HG02759 (cell line): ENCODE data around the gene HBD.

Experiments used
- ATAC-seq: cut with Tn5 transposase; IDR thresholded peaks from one replicate; pipeline ENCODE4 v1.9.1; 2021; ENCODE audit warnings: mild to moderate bottlenecking, moderate library complexity; ENCODE audit not compliant: unreplicated experiment

Gene HBD

GRCh38 chr11:5235364-5236095 is 1.2 kb upstream of the HBD start:
- no peak for ATAC-seq

DNA sequence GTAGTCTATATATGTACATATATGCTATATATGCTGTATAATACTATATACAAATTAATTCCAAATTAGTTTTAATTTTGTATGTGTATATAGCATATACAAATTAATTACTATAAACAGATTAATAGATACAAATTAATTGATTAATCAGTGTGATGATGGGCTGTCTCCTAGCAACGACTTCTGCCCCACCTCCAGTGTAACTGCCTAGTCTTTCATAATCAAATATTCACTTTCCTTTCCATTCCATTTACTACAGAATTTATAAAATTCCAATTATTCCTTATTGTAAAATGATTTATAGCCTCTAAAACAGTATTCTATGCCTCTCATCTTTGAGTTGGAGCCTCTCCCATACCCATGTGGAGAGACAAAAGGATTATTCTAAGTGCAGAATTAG is 976 bp downstream of the HBD start:
- no peak for ATAC-seq

GRCh38 chr11:5232821-5233220 is 1.5 kb downstream of the HBD start:
- no peak for ATAC-seq

GRCh38 chr11:5232176-5232575 is 2.1 kb downstream of the HBD start:
- ATAC-seq: no peak

DNA sequence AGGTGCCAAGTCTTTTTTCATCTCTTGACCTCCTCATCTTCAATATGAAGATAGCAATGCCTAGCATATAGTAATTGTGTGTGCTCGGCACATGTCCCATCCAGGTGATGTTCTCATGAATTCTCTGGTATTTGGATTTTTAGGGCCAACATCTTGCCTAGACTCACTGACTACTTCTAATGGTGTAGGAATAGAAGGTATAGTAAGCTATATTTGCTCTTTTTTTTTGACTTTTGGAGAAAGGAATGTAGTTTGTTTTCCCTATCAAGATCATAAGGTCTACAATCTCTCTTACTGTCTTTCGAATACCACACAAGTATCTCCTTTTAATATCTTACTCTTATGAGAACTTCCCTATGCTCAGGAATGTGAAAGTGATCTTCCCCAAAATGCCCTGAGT is 3.2 kb downstream of the HBD start:
- ATAC-seq: no peak

DNA sequence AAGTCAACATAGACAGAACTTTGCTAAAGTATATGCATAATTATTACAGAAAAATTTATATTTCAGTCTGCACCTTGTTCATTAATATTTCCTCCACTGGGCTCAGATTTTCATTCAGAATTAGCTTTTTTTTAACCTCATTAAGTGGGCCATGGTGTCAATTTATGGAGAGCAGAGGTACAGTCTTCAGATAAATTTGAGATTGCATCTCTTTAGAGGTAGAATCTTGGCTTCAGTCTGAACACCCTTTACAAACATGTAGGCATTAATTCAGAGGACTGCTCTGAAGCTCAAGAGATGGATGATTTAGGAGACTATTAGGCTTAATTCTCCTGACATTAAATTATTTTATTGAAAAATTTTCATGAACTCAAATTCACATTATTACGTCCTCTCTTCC is 4.0 kb downstream of the HBD start:
- no peak for ATAC-seq

- ATAC-seq: no peak
These were observed 4.5 kb downstream of the HBD start for GRCh38 chr11:5229796-5230195.

- ATAC-seq: no peak
These were observed 4.9 kb downstream of the HBD start for GRCh38 chr11:5229356-5229755.

DNA sequence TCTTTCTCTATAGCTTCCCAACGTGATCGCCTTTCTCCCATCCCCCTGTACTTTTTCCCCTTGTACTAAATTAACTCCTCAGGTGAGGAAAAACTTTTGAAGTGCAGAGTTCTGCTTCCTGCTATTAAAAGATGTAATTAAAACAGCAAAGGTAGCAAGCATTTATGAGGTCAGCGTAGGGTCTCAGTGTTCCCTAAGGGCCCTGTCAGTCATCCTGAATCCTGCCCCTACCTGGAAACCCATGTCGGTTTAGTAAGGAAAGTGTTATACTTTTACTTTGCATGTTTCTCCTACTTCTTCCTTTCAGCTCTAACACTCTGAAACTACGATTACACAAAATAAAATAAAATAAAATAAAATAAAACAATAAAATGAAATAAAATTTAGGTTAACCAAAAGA is 6.2 kb downstream of the HBD start:
- ATAC-seq: no peak

GRCh38 chr11:5227681-5228080 is 6.6 kb downstream of the HBD start:
- ATAC-seq: no peak

- no peak for ATAC-seq
These were observed 7.5 kb downstream of the HBD start, which contains the start of gene HBB for GRCh38 chr11:5226732-5227310. Gene HBB, minus strand, starts transcription at chr11:5227071. Its CDS starts 50 bp downstream, at chr11:5227021.

GRCh38 chr11:5225480-5225871 is 8.8 kb downstream of the HBD start:
- ATAC-seq: no peak

DNA sequence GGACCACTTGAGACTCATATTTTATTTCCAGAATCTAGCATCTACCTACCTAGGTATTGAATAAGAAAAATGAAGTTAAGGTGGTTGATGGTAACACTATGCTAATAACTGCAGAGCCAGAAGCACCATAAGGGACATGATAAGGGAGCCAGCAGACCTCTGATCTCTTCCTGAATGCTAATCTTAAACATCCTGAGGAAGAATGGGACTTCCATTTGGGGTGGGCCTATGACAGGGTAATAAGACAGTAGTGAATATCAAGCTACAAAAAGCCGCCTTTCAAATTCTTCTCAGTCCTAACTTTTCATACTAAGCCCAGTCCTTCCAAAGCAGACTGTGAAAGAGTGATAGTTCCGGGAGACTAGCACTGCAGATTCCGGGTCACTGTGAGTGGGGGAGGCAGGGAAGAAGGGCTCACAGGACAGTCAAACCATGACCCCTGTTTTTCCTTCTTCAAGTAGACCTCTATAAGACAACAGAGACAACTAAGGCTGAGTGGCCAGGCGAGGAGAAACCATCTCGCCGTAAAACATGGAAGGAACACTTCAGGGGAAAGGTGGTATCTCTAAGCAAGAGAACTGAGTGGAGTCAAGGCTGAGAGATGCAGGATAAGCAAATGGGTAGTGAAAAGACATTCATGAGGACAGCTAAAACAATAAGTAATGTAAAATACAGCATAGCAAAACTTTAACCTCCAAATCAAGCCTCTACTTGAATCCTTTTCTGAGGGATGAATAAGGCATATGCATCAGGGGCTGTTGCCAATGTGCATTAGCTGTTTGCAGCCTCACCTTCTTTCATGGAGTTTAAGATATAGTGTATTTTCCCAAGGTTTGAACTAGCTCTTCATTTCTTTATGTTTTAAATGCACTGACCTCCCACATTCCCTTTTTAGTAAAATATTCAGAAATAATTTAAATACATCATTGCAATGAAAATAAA is 9.5 kb downstream of the HBD start:
- no peak for ATAC-seq

- ATAC-seq: no peak
These were observed 10.6 kb downstream of the HBD start for GRCh38 chr11:5223686-5224085.

GRCh38 chr11:5223146-5223545 is 11.1 kb downstream of the HBD start:
- no peak for ATAC-seq

DNA sequence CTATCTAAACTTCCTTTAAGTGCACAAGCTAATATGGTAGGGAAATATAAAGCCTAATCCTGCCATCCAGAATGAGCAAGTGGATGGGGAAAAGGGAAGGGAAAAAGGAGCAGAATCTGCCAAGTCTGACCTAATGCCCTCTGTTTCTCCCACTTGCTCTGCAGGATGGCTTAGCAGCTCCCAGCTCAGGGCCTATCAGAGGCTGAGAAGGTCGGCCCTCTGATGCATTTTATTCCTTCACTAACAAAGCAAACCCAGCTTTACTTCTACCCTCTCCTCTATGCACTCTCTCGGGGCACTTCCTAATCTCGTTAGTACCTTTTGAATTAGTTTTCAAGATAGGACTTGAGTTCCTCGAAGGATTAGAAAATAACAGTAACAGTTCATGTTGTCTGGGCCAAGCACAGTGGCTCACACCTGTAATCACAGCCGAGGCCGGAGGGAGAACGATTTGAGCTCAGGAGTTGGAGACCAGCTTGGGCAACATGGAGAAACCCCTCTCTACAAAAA is 23.9 kb downstream of the HBD start:
- no peak for ATAC-seq

DNA sequence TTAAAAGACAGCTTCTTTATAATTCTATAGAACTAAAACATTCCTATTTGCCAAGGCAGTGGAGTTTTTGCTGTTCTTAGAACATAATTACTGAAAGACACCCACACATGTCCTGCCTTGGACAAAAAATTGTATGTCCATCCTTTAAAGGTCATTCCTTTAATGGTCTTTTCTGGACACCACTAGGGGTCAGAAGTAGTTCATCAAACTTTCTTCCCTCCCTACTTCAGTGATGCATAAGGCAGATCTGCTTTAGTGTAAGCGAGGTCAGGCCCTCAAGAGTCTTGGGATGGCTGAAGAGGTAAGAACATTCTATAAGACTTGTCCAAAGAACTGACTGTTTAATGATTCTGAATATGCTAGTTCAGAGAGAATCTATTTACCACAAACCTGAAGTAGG is 29.5 kb downstream of the HBD start:
- ATAC-seq: no peak

DNA sequence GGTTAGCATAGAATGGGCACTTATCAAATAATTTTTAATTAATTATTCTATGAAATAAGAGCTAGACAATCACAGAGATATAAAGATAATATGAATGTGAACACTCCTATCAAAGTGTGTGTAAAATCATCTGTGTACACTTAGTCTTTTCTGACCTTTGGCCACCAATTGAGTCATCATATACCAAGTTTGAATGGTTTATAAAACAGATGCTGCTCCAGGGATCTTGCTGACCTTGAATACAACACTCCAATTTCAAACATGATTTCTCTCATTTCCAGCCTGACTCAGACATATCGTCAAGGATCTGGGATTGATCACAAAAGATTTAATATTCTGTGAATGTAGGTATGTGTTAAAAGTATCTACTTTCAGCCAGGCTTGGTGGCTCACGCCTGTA is 30.9 kb downstream of the HBD start:
- no peak for ATAC-seq

GRCh38 chr11:5200582-5200981 is 33.7 kb downstream of the HBD start, which contains the start of gene OR51V1:
Gene OR51V1, minus strand, starts transcription at chr11:5200682. Its CDS starts 0 bp downstream, at chr11:5200682.
- no peak for ATAC-seq

GRCh38 chr11:5198285-5198684 is 36.0 kb downstream of the HBD start:
- no peak for ATAC-seq

- ATAC-seq: no peak
These were observed 36.7 kb downstream of the HBD start for GRCh38 chr11:5197536-5197935.
